T-helper 22 cell (primary cell): ENCODE data around the gene NECAB2.
A peak's percentile ranks its signal among the peaks of the same experiment; 100 is the strongest.

Experiments used
- DNase-seq: peaks from one replicate; pipeline ENCODE4 v3.0.0-alpha.2; 2020; ENCODE audit warnings: low read depth

Gene NECAB2

DNA sequence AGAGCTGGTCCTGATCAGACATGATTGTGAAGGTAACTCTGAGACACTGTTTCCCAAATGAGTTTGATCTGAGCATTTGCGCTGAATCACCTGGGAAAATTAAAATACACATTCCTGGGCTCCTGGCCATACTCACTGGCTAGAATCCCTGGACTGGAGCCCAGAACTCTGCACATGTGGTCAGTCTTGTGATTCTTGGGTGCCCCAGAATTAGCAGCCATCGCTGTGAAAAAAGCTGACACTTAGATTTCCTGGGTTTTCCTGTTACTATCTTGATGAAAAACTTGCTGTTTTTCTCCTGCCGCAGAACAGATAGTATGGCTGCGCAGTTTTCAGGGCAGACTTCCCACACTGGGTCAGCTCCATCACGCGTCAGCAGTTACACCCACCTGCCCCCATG is 24.6 kb downstream of the NECAB2 start:
- no peak for DNase-seq

DNA sequence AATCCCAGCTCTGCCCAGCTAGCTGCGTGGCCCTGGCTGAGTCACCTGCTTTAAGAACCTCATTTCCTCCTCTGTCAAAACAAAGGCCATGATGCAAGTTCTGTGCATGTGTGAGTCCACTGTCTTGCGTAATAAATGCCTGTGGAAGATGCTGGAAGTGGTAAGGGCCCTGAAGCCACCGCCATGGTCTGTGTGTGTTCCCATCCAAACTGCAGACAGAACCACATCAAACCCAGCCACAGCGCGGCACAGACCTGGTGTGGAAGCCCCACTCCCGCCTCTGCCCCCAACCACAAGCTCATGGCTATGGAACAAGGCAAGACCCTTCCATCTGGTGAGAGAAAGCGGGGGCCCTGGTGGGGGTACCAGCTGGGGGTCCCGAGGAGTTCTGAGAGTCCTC is 26.0 kb downstream of the NECAB2 start:
- no peak for DNase-seq

DNA sequence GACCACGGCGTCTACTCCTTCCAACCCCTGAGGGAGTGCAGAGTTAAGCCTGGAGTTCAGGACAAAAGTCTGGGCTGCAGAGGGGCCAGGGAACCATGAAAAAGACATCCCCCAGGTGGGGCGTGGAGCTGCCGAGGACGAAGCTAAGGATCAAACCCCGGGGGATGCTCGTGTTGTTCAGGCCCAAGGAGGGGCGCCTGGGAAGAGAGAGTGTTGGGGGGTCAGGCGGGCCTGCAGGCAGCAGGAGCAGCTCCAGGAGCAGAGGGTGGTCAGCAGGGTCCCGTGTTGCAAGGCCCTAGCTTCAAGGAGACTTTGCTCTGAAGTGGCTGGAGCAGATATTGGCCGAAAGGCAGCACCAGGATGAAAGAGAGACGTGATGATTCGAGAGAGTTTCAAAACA is 26.7 kb downstream of the NECAB2 start:
- no peak for DNase-seq

DNA sequence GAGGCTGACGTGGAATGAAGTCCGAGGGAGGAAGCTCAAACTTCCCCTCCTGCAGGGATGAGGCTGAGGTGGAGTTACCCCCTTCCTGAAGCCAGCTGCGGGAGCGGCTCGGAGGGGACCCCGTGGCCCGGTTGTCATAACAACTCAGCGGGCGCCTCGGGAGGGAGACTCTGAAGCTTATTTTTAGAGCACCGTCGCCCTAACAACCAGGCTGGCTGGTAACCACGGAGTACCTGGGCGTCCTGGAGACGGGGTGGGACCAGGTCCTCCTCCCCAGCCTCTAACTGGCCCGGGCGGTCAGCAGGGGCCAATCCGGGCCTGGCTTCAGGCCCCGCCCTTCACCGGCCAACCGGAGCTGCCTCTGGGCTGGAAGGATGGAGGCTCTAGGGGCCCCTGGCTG is 27.7 kb downstream of the NECAB2 start:
- no peak for DNase-seq

DNA sequence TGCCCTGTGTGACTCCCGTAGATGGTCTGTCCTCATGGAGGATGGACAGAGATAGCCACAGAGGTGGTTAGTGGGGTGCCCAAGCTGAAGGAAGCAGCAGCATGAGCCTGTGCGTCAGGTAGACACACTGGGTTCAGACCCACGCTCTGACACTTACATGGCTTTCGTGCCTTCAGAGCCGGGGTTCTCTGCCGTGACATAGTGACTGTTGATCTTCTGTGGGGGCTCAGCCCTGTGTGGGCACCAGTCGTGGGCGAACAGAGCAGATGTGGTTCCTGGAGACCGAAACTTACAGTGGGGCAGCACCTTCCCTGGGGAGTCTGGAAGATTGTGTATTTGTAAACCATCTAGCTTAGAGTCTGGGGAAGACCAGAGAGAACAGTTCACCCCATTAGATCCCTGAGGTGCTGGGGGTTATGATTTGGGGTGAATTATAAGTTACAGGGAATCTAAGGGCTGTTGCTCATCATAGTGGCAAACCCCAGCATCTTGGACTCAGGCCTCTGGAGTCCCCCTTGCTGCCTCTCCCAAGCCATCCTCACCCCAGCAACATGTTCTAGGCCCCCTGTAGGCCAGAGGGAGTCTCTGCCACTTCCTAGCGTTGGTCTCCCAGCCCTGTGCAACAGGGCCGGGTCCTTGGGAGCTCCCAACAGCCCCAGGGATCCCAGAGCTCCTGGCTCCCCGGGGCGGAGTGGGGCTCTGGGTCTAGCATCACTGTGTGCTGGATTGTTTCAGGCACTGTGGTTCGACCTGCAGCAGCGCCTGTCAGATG is 28.6 kb downstream of the NECAB2 start:
- no peak for DNase-seq

DNA sequence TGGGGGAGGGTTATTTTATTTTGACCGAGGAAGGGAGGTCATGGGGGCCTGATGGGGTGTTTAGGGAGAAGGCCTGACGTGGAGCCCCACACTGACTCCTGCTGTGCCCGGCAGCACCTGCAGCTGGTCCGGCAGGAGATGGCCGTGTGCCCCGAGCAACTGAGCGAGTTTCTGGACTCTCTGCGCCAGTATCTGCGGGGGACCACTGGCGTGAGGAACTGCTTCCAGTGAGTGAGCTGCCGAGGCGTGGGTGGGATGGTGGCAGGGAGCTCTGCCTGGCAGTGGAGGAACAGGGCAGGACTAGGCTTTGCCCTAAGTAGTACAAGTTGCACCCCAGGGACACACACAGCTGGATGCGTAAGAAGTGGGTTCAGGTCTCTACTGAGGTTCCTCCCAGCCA is 30.0 kb downstream of the NECAB2 start:
- DNase-seq, result no peak

DNA sequence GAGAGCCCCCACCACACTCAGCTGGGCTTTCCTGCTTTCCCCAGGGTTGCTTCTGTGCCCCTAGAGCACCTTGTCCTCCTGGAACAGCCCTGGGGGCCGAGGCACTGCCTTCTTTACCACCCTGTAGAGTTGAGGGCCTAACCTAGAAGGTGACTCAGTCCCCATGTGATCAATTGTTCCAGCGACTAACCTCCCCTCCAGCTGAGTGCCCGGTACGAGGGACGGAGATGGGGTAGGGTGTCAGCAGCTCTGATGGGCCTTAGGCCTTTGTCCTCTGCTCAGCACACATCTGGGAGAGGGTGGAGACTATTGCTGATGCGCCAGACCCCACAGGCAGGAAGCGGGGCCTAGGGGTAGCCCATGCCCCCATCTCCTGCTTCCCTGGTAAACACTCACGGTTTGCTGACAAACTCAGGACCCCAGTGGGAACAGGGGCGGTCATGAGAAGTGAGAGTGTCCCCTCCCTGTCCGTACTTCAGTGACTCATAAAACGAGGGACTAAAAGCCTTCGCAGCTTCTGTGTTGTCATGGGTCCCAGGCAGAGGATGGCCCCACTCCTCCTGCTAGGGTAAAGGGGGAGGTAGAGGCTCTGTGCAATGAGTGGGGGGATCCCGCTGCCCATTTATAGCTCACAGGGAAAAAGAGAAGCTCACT is 33.1 kb downstream of the NECAB2 start:
- DNase-seq, result no peak

DNA sequence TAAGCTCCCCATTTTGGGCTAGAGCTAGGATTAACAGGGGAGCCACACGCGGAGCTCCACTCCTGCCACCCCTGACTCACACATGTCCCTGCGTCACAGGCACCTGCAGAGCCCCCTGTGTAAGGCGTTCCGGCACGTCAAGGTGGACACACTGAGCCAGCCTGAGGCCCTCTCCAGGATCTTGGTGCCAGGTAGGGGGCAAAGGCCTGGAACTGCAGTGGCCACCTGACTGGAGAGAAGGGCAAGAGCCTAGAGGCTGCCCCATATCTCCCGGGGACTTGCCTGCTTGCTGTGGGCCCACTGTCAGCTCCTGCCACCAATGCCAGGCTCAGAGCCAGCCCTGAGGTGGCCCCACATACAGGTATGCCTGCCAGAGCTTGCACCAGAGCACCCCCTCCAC is 33.7 kb downstream of the NECAB2 start:
- DNase-seq, result no peak

DNA sequence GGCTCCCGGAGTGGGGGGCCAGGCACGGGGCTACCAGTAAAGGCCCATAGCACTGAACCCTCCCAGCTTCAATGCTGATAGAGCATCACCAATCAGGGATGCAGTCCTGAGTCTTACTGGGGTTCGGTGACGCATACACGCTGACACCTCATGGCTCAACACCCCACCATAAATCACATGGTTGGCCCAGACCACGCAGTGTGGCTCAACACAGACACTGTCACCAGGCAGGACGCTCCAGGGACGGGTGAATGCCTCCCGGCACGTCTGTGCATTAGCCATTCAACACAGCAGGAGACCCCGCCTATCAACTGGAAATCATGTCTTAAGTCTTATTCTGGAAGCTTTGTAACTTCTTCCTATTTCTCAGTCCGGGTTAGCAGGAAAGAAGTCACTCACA is 35.0 kb downstream of the NECAB2 start:
- no peak for DNase-seq

DNA sequence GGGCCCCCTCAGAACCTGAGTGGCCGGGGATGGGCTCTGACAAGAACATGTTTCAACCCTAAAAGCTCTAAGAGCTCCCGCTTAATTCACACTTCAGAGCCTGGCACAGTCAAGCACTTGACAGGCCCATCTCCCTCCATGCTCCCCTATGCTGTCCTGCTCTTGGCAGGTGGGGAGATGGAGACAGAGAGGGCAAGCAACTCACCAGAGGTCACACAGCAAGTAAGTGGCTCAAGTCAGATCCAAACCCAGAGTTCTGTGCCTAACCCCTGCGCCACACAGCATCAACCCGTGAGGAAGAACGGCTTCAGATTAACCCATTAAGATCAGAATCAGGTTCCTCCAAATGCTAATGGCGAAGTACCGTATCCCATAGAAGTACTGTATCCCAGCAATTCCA is 36.4 kb downstream of the NECAB2 start:
- no peak for DNase-seq

DNA sequence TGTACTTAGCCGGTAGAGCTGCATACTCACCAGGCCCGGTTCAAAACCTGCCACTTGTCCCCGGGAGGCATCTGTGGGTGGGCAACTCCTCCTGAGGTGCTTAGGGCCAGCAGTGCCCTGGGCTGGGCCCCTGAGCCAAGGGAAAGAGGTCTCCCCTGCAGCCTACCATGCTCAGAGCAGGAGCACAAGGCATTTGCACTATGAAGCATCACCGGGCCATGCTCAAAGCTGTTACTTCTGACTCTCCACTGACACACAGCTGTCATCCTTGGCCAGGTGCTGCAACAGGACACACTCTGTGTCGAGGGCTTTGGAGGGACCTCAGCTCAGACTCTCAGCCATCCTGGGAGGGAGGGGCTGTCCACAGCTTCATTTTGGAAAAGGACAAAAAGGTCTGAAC is 37.3 kb downstream of the NECAB2 start:
- DNase-seq, result no peak

DNA sequence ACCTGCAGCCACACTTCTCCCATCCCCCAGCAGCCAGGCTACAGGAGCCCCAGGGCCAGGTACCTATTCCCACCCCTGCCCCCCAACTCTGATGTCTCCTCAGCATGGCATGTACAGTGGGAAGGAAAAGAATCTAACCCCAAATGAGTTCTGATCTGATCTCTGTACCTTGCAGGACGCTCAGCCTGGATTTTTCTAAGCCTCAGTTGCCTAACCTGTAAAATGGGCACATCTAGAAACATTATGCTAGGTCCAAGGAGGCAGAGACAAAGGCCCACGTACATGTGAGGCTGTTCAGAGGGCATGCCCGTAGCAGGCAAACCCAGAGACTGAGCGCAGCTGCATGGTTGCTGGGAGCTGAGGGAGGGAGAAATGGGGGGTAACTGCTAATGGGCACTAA is 39.5 kb downstream of the NECAB2 start:
- no peak for DNase-seq

DNA sequence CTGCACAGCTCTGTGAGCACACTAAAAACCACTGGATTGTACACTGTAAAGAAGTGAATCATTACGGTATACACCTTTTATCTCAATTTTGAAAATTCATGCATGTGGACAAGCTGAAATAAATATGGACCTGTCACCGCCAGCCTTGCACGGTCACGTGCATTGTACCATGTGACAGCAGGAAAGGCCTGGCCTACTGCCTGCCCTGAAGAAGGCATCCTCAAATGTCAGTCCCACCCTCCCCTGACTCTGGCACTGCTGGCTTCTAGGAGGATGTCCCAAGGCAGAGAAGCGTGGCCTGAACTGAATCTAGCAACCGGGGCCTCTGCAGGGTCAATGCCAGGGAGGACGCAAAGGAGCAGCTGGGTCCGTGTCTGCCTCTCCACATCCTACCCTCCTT is 39.9 kb downstream of the NECAB2 start:
- no peak for DNase-seq

DNA sequence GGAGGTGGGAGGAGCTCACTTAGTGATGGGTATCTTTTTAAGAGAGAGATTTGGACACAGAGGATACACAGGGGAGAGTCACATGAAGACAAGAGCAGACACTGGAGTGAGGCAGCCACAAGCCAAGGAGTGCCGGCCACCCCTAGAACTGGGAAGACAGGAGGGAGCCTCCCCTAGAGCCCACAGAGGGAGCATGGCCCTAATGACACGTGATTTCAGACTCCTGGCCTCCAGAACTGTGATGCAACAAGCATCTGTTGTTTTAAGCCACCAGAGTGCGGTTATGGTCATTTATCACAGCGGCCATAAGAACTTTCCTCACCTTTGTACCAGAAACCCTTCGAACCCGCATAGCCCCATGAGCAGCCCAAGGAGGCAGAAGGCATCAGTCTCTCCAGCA is 41.2 kb downstream of the NECAB2 start:
- DNase-seq, result no peak

DNA sequence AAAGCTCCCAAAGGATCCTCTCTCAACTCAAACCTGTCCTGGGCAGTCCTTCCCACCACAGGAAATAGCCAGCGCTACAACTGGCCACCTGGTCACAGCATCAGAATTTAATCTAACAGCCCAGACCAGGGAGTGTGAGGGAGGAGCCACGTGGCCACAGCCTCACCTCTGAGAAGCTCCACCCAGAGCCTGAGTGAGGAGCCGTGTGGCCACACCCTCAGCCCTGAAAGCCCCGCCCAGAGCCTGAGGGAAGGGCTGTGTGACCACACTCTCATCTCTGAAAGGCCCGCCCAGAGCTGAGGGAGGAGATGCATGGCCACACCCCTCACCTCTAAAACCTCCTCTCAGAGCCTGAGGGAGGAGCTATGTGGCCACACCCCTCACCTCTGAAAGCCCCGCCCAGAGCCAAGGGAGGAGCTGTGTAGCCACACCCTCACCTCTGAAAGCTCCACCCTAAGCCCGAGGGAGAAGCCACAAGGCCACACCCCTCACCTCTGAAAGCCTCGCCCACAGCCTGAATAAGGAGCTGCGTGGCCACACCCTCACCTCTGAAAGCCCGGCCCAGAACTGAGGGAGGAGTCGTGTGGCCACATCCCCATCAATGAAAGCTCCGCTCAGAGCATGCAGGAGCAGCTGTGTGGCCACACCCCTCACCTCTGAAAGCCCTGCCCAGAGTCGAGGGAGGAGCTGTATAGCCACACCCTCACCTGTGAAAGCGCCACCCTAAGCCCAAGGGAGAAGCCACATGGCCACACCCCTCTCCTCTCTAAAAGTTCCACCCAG is 45.9 kb downstream of the NECAB2 start:
- peak; percentile 15 for DNase-seq

DNA sequence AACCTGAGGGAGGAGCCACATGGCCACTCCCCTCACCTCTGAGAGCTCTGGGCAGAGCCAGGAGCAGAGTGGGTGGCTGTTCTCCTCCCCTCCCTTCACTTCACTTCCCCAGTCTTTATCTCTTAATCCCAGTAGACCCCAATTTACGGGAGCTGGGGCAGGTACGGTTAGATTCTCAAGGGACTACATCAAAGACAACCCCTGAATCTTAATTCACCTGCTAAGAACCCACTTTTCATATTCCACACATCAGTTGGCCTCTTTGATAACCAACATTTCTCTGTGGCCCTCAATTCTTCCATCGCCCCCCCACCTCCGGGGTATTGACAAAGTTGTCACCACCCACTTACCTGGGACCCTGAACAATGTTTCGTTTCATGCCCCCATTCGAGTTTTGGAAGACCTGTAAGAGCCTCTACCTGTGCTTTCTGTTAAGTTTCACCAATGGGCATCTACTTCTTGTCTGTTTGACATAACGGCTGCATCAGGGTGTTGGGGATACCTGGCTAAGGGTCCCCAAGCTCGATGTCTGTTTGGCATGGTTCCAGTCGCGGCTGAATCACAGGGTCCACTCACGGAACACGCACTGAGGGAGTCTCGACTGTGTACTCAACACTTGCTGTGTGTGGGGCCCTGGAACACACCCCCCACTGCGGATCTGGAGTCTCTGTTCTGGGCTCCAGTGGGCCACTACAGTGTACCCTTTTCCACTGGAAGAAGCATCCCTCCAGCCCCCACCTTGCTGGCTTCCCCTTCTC is 46.7 kb downstream of the NECAB2 start:
- DNase-seq, result no peak

DNA sequence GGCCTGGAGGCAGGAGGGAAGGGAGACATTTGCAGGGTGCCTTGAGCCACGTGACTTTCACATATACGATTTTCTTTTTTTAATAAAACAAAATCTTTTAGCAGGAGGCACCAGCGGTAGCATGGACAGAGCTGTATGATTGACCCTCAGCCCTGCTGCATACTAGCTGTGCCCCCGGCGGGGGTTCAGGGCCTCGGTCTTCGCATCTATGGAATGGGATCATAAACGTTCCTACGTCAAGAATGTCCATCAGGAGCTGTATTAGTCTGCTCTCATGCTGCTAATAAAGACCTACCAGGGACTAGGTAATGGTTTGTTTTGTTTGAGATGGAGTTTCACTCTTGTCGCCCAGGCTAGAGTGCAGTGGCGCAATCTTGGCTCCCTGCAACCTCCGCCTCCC is 47.4 kb downstream of the NECAB2 start:
- no peak for DNase-seq

DNA sequence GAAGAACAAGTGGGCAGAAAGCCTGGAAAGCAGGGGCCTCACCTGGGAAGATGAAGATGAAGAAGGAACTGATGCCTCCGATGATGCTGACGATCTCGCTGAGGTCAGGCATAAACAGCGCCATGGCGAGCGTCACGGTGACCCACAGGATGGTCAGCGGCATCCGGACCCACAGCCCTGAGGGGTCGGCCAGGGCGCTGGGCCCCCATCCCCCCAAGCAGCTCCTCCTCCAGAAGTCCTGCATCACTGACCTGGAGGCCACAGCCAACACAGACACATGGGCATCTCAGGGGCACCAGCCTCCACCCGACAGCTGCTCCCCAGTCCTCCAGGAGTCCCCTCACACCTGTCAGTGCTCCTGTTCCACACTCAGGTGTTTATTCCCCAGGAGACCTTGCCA is 48.4 kb downstream of the NECAB2 start:
- no peak for DNase-seq

DNA sequence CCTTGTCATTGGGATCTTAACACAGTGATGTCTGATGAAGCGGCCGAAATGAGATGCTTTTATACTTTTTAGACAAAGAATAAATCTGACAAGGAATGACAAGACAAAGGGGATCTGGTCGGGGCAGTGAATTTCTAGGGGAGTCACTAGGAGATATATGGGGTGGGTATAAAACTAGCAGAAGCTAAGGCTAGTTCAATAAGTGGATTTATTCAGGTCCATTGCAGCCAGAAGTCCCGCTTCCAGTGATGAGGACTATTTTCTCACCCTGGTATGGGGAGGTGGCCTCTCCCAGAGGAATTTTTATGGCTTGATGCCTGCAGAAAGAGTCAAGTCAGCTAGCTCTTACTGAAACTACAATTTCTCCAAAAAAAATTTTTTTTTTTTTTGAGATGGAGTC is 50.7 kb downstream of the NECAB2 start:
- no peak for DNase-seq

DNA sequence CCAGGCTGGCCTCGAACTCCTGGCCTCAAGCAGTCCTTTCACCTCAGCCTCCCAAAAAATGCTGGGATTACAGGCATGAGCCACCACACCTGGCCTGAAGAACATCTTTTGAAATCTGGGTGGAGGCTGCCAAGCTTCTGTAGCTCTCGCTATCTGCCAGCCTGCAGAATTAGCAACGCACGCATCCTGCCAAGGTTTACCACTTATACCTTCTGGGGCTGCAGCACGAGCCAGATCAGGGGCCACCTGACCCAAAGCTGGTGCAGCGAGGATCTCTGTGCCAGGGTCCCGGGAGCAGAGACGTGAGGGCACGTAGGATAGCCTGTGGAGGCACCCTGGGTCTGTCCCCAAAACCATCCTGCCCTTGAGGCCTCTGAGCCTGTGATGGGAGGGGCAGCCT is 52.3 kb downstream of the NECAB2 start:
- no peak for DNase-seq

DNA sequence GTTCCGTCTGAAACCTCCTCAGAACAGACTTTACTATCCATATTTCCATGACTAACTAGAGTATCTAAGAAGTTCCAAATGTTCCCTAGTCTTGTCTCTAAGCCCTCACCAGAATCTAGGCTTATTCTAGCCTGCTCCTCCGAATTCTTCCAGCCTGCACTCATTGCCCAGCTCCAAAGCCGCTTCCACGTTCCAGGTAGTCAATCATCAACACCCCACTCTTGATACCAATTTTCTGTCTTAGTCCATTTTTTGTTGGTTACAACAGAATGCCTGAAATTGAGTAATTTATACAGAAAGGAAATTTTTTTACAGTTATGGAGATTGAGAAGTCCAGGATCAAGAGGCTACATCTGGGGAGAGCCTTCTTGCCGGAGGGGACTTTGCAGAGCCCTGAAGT is 53.4 kb downstream of the NECAB2 start:
- no peak for DNase-seq

DNA sequence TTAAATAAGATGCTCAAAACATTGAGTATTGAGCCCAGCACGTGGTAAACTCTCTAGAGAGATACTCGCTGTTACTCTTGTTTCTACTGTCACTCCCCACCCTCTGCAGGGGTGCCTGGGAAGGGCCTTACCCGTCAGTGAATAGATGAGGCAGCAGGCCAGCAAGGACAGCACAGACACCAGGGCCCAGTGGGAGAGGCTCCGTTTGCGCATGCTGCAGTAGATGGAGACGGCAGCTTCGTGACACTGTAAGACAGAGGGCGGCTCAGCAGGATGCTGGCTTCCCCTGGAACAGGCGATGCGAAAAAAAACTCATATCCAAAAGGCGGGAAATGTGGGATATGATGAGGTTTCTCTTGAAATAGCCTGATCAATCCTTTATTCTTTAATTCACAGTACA is 54.6 kb downstream of the NECAB2 start:
- DNase-seq, result no peak

DNA sequence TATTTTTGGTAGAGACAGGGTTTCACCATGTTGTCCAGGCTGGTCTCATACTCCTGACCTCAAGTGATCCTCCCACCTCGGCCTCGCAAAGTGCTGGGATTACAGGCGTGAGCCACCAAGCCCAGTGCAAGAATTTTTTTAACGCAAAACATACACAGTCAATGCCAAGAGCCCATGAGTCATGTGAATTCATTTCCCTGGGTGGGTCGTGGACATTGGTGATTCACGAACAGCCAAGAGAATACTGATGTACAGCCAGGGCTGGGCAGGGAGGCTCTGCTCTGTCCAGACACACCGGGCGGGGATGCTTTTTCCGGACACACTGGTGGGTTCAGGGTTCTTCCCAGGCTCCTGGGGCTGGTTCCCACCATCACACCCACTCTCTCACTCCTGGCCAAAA is 56.8 kb downstream of the NECAB2 start:
- no peak for DNase-seq
